Measurements from ENCODE around the gene KCNMA1. TPM values are rescaled to one million over a fixed set of nuclear protein-coding genes. Genes with fewer than 3 reads are reported as not detected.

The KCNMA1 gene
- total RNA-seq, 2 donors from 2014 or later: 0.48 to 0.56 TPM

DNA sequence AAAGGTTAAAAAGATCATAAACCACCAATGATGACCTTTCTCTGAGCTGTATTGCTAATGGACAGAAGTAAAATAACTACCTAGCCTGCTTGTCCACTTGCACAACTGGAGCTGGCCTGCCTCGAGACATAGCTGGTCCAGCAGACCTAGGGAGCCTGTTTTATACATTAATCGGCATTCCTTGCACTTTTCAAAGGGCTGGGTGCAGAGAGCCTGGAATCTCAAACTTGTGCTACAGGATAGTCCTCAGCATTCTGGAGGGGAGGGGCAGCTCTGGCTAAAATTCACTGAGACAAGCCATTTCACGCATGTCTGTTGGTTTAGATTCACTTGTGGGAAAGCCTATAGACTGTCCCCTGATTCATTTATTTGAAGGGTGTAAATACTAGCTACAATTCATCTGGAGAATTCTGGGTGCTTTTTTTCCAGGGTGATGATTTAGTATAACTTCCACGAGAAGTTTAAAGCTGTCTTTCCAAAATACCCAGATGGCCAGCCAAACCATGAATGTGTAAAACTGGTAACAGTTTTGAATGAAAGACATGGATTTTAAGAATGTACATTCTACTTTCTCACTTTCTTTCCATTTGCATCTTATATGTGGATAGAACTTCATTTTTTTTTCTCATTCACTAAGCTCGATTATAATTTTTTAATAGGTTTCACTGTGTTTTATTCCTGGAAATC, 389.4 kb downstream of the KCNMA1 start:
- Mint-ChIP-seq H3K27me3 (no peaks in the 10 kb centered on the region), H3K9me3 (no peaks in the 10 kb centered on the region), H3K4me1 (no peaks in the 10 kb centered on the region), H3K27ac (no peak overlapping the region), H3K4me3 (no peak overlapping the region), H3K36me3 (ENCODE audit: low read depth) (no peaks in the 10 kb centered on the region)
- ATAC-seq (replicated peaks): no peak

DNA sequence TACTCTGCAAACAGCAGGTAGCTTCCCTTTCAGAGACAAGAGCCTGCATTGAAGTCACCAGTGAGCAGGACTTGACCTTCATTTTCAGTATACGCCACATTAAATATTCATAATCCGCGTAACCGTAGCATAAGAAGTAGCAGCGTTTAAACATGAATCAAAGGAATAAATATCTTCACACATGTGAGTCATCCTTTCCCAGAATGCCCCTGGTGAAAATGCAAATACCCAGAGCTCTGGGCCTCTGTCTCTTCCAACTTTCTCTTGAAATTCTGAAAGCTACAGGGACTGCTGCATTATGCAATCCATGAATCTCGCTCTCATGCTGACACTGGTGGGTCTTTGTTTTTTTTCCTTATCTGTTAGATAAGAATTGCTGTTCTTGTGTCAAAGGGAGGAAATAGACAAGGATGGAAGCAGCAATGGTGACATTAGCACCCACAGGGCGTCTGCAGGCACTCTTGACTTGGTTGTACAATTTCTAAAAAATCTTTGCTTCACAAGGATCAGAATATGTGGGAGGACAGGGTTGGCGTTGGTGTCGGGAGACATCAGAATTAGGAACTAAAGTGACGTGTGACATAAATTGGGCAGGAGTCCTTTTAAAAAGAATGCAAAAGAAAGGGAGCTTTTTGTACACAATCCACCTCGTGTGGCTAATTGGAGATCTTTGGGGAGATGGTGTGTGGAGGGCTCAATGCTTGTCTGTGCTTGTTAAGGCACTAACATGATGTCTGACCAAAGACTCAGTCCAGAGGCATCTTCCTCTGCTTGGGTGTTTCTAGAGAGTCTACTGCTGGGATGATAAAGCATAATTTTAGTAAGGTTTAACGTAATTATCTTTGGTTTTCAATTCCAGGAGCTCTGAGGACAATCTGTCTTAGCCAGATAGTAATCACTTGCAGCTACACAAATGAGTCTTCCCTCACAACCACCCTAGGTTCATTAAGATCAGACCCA, 390.3 kb downstream of the KCNMA1 start:
- Mint-ChIP-seq H3K27me3 (no peaks in the 10 kb centered on the region), H3K9me3 (no peaks in the 10 kb centered on the region), H3K27ac (no peak overlapping the region), H3K4me3 (no peak overlapping the region), H3K4me1 (no peaks in the 10 kb centered on the region), H3K36me3 (ENCODE audit: low read depth) (no peaks in the 10 kb centered on the region)
- no peak for ATAC-seq (replicated peaks)

DNA sequence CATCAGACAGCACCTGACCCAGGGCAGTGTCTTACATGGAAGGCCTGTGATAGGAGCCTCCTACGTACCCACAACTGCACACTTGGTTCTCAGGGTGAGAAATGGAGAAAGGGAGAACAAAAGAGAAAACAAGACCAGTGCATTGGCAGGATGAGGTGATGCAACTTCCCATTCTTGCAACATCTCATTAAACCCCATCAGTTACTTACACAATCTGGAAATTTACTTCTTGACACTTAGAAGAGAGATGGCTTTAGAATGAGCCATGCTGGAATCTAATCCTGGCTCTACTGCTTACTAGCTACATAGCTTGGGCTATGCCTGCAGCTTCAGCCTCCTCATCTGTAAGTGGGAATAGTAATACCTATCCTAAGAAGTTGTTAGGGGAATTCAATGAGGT, 391.7 kb downstream of the KCNMA1 start:
- H3K27ac Mint-ChIP-seq: no peak overlapping the region
- no peak overlapping the region for H3K4me3 Mint-ChIP-seq
- ATAC-seq (replicated peaks): no peak

DNA sequence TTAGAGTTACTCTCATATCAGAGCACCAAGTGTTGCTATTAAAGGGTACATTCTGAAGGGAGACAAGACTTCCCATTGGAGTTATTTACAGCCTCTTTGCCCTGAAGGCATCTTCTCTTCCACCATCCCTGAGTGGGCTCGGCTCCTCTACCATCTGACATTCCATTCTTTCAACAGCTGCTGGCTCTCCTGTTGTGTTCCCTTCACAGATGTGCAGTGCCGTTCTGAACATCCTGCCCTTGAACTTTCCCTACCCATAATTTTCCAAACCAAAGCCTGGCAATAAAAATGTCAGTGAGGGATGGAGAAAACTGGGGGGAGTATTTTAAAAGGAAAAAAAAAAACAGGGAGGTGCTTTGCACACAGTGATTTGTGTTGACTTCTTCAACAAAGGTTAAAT, 392.9 kb downstream of the KCNMA1 start:
- Mint-ChIP-seq H3K27me3 (peaks cover 4% of the 10 kb centered on the region), H3K4me3 (no peak overlapping the region), H3K36me3 (ENCODE audit: low read depth) (no peaks in the 10 kb centered on the region), H3K27ac (no peak overlapping the region), H3K4me1 (no peaks in the 10 kb centered on the region), H3K9me3 (no peaks in the 10 kb centered on the region)
- ATAC-seq (replicated peaks): no peak

More for the DNA sequence above, 391.7 kb downstream of the KCNMA1 start:
- no peaks in the 10 kb centered on the region for H3K36me3 Mint-ChIP-seq (ENCODE audit: low read depth)
- no peaks in the 10 kb centered on the region for H3K9me3 Mint-ChIP-seq
- no peaks in the 10 kb centered on the region for H3K27me3 Mint-ChIP-seq
- H3K4me1 Mint-ChIP-seq: no peaks in the 10 kb centered on the region

DNA sequence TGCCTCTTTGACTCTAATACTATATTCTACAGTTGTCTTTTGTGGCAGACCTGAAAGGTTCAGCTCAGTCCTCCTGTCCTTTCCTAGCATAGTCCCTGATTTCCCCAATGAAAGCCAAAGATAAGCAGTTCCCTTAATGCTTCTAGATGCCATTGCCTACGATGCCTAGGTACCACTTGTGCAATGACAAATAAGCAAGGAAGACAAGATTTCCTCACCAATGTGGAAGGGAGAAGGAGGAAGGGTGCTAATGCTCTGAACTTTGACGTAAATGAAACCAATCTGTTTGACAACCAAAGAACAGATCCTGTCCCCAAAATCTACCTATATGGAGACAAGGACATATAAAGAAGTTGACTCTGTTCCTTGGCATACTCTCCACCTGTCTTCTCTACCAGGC, 393.3 kb downstream of the KCNMA1 start:
- ATAC-seq (replicated peaks): no peak
- Mint-ChIP-seq H3K4me1 (no peaks in the 10 kb centered on the region), H3K9me3 (no peaks in the 10 kb centered on the region), H3K27ac (no peak overlapping the region), H3K27me3 (peaks cover 4% of the 10 kb centered on the region), H3K4me3 (no peak overlapping the region), H3K36me3 (ENCODE audit: low read depth) (no peaks in the 10 kb centered on the region)

DNA sequence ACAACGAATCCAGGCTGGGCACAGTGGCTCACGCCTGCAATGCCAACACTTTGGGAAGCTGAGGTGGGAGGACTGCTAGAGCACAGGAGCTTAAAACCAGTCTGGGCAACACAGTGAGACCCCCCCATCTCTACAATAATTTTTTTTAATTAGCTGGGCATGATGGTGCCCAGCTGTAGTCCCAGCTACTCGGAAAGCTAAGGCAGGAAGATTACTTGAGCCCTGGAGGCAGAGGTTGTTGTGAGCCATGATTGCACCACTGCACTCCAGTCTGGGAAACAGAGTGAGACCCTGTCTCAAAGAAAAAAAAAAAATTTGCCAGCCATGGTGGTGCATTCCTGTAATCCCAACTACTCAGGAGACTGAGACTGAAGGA, 396.3 kb downstream of the KCNMA1 start:
- ATAC-seq (replicated peaks): no peak
- Mint-ChIP-seq H3K4me3 (no peak overlapping the region), H3K36me3 (ENCODE audit: low read depth) (no peaks in the 10 kb centered on the region), H3K4me1 (no peaks in the 10 kb centered on the region), H3K27ac (no peak overlapping the region), H3K27me3 (peaks cover 9% of the 10 kb centered on the region), H3K9me3 (no peaks in the 10 kb centered on the region)

DNA sequence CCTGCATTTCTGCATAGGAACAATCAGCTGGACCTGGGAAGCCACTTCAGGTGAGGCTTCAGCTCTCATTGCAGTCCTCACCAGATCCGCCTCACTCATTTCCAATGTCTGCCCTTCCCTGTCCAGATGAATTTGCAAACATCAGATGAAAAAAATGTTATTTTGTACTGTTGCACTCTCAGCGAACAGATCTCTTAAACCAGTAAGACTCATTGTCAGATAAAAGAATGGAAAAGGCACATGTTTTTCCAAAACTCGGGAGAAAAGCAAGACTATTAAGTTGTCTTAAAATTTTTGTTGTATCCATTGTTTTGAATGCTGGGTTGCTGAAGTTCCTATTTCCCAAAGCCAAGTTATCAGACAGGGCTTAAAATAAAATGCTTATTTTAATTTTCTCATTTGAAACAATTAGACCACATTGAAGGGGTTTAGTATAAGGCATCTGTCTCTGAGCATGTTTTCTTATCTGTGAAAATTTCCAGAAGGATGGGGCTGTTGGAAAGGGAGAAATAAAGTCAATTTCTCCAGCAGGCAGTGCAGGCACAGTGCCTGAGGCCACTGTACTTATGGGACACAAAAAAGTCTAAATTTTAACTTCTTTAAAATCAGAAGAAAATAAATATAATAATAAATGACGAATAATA, 396.8 kb downstream of the KCNMA1 start:
- H3K4me1 Mint-ChIP-seq: no peaks in the 10 kb centered on the region
- ATAC-seq (replicated peaks): no peak
- H3K27ac Mint-ChIP-seq: no peak overlapping the region
- H3K36me3 Mint-ChIP-seq (ENCODE audit: low read depth): no peaks in the 10 kb centered on the region
- H3K27me3 Mint-ChIP-seq: peaks cover 9% of the 10 kb centered on the region
- no peak overlapping the region for H3K4me3 Mint-ChIP-seq
- H3K9me3 Mint-ChIP-seq: no peaks in the 10 kb centered on the region

DNA sequence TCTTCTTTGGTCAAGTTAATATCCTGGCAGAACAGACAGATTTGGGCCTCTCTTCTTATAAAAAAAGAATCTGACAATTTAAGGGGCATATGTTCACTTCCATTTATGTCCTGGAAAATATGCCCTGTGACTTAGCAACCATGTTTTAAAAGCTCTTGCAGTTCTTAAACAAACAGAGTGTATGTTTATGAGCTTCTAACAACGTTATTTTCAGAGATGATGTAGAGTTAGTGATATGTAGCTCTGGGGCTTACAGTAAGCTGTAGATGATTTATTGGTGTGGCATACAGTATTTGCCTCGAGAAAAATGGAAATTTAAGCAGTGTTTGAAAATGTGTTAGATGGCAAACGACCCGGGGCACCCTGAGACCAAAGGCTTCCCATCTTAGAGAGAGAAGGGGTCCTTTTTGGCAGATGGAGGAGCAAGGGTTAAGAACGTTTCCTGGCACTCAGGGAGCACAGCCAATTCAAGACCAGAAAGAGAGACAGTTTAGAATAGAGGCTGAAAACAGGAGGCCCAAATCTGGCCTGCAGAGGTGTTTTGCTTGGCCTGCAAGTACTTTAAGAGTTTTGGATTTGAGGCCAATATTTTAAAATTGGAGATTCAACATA, 397.5 kb downstream of the KCNMA1 start:
- Mint-ChIP-seq H3K36me3 (ENCODE audit: low read depth) (no peaks in the 10 kb centered on the region), H3K4me3 (no peak overlapping the region), H3K4me1 (no peaks in the 10 kb centered on the region), H3K27me3 (peaks cover 9% of the 10 kb centered on the region), H3K27ac (no peak overlapping the region), H3K9me3 (no peaks in the 10 kb centered on the region)
- no peak for ATAC-seq (replicated peaks)

DNA sequence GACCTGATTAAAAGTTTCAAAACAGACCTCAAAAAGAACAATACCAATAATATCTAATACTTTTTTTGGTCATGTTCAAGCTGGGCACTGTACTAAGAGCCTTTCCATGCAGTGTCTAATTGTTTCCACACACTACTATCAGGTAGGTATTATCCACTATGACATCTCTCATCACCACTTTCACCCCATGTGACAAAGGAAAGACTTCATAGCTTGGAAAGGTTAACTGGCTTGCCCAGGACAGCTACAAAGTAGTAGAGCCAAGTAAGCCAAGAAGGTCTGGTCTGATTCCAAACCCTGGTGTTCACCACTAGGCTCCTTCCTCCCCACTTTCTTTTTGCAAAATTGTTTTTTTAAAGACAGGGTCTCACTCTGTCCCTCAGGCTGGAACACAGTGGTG, 400.5 kb downstream of the KCNMA1 start:
- Mint-ChIP-seq H3K4me3 (no peak overlapping the region), H3K9me3 (no peaks in the 10 kb centered on the region)

DNA sequence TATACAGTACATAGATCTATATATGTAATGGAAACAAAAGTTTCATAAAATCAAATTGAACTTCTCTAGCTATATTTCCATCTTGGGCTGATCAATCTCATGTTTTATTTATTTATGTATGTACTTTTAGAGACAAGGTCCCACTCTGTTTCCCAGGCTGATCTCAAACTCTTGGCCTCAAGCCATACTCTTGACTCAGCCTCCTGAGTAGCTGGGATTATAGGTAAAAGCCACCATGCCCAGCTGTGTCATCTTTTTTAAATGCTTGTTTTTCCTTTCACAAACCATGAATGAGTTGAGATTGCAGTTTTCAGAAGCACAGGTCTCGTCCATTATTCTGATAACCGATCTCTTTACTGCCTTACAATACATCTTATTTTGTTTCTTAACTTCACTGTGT, 400.9 kb downstream of the KCNMA1 start:
- H3K4me1 Mint-ChIP-seq: no peaks in the 10 kb centered on the region
- peaks cover 9% of the 10 kb centered on the region for H3K27me3 Mint-ChIP-seq
- no peak overlapping the region for H3K4me3 Mint-ChIP-seq
- H3K27ac Mint-ChIP-seq: no peak overlapping the region
- no peaks in the 10 kb centered on the region for H3K36me3 Mint-ChIP-seq (ENCODE audit: low read depth)
- no peak for ATAC-seq (replicated peaks)
- H3K9me3 Mint-ChIP-seq: no peaks in the 10 kb centered on the region

More for the DNA sequence above, 400.5 kb downstream of the KCNMA1 start:
- Mint-ChIP-seq H3K4me1 (no peaks in the 10 kb centered on the region), H3K27me3 (peaks cover 9% of the 10 kb centered on the region), H3K36me3 (ENCODE audit: low read depth) (no peaks in the 10 kb centered on the region), H3K27ac (no peak overlapping the region)
- no peak for ATAC-seq (replicated peaks)

DNA sequence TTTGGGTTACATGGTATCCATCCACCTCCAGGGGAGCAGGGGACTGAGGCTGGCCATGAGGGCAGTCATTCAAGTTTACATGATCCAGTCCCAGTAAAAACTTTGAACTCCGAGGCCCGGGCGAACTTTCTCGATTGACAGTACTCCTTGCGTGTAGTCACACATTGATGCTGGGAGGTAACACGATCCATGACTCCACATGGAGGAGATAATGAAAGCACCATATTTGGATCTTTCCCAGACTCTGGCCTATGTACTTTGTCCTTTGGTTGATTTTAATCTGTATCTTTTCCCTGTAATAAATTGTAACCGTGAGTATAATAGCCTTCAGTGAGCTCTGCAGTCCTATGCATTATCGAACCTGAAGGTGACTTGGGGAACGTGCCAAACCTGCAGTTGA, 401.6 kb downstream of the KCNMA1 start:
- H3K4me3 Mint-ChIP-seq: no peak overlapping the region
- H3K9me3 Mint-ChIP-seq: no peaks in the 10 kb centered on the region
- H3K36me3 Mint-ChIP-seq (ENCODE audit: low read depth): no peaks in the 10 kb centered on the region
- H3K27ac Mint-ChIP-seq: no peak overlapping the region
- H3K4me1 Mint-ChIP-seq: no peaks in the 10 kb centered on the region
- H3K27me3 Mint-ChIP-seq: peaks cover 9% of the 10 kb centered on the region
- ATAC-seq (replicated peaks): no peak

DNA sequence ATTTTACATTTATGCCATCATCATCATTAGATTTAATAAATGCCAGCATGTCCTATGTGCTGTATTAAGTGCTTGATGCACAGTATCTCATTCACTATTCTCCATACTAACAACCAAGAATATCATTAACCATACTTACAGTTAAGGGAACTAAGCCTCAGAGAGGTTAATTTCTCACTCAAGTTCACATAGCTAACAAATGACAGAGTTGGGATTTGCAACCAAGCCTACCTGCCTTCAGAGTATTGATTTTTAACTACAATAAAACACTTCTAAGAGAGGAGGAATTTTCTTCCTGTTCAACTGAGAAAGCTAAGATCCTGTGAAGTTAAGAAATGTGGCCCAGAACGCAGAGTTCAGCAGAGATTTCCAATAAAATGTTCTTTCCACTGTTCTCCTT, 403.0 kb downstream of the KCNMA1 start:
- Mint-ChIP-seq H3K27ac (no peak overlapping the region), H3K4me3 (no peak overlapping the region), H3K36me3 (ENCODE audit: low read depth) (no peaks in the 10 kb centered on the region), H3K27me3 (peaks cover 5% of the 10 kb centered on the region), H3K4me1 (no peaks in the 10 kb centered on the region), H3K9me3 (no peaks in the 10 kb centered on the region)
- ATAC-seq (replicated peaks): no peak

DNA sequence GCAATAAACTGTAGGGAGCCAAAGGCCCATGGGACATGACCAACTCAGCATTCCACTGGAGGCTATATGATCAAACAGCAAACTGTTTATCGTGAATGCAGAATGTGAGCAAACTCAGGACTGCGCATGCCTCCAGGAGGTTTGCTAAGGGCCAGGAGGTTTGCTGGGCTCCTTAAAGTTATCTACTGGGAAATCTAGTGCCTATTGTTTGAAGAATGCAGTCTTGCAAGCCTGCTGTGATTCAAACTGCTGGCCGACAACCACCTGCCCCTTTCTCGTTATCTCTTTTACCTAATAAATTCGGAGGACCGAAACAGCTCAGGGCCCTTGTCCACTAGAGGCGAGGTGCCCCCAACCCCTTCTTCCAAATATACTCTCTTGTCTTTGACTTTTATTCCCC, 404.1 kb downstream of the KCNMA1 start:
- H3K9me3 Mint-ChIP-seq: no peaks in the 10 kb centered on the region

DNA sequence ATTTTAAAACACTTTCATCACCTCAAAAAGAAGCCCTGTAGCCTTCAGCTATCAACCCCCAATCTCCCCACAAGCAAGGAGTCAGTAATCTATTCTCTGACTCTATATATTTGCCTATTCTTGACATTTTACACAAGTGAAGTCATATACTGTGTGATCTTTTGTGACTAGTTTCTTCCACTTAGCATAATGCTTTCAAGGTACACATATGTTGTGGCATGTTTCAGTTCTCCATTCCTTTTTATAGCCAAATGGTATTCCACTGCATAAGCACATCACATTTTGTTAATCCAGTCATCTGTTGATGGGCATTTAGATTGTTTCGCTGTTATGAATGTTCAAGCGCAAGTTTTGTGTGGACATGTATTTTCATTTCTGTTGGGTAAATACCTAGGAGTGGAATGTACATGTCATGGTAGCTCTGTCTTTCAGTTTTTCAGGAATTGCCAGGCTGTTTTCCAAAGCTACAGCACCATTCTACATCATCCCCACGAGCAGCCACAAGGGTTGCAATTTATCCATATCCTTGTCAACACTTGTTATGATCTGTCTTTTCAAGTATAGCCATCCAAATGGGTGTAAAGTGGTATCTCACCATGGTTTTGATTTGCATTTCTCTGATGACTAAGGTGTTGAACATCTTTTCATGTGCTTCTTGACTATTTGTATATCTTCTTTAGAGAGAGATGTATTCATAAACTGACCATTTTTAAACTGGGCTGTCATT, 405.6 kb downstream of the KCNMA1 start:
- H3K27me3 Mint-ChIP-seq: no peaks in the 10 kb centered on the region
- no peaks in the 10 kb centered on the region for H3K9me3 Mint-ChIP-seq
- no peaks in the 10 kb centered on the region for H3K36me3 Mint-ChIP-seq (ENCODE audit: low read depth)
- peak; percentile 29 for ATAC-seq (replicated peaks)
- H3K27ac Mint-ChIP-seq: no peak overlapping the region
- H3K4me1 Mint-ChIP-seq: no peaks in the 10 kb centered on the region
- H3K4me3 Mint-ChIP-seq: no peak overlapping the region

More for the DNA sequence above, 404.1 kb downstream of the KCNMA1 start:
- Mint-ChIP-seq H3K36me3 (ENCODE audit: low read depth) (no peaks in the 10 kb centered on the region), H3K4me1 (no peaks in the 10 kb centered on the region), H3K4me3 (no peak overlapping the region), H3K27me3 (no peaks in the 10 kb centered on the region), H3K27ac (no peak overlapping the region)
- ATAC-seq (replicated peaks): no peak

Measured in activated T-helper 17 cell treated with anti-CD3 and anti-CD28 coated beads, Interleukin-2, amount 50 U/mL, for 72 hours (primary cell).